EL (cell line): Measurements from ENCODE around the gene PSEN1.

Experiments used
- DNase-seq: peaks from one replicate; pipeline ENCODE4 v3.0.0-alpha.2; 2016

Gene PSEN1

DNA sequence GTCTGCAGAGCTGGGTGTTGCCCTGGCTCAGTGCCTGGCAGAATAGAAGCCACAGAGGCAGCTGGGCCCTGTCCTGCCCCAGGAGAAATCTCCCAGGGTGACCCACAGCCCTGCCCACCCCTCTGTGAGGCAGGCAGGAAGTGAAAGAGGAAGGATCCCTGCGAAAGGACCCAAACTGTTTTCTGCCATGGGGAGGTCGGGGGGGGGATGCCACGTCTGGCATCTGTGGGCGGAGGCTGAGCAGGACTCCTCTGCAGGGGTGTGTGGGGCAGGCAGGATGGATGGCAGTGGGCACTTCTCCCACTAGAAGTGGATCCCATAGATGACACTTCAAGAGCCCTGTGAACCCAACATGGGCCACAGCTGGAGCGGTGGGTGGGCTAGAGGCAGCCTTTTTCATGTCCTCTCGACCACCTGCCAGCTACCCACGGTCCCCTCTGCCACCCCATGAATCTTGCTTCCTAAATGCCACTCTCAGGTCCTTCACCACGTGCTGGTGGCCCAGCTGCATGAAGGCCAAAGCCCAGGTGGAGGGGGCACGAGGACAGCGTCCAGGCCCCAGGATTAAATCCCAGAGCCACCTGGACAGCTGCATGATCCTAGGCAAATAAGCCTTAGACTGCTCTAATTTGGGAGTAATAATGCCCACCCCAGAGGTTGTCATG lies 104.6 kb downstream of the PSEN1 start:
- no peak for DNase-seq

GRCh38 chr14:73241481-73242165 lies 105.3 kb downstream of the PSEN1 start:
- DNase-seq = no peak

GRCh38 chr14:73242357-73242901 lies 106.1 kb downstream of the PSEN1 start:
- no peak for DNase-seq

GRCh38 chr14:73243341-73243740 lies 107.0 kb downstream of the PSEN1 start:
- no peak for DNase-seq

- DNase-seq = no peak
These were observed 107.4 kb downstream of the PSEN1 start for GRCh38 chr14:73243748-73244147.

- no peak for DNase-seq
These were observed 108.4 kb downstream of the PSEN1 start for GRCh38 chr14:73244541-73245290.

DNA sequence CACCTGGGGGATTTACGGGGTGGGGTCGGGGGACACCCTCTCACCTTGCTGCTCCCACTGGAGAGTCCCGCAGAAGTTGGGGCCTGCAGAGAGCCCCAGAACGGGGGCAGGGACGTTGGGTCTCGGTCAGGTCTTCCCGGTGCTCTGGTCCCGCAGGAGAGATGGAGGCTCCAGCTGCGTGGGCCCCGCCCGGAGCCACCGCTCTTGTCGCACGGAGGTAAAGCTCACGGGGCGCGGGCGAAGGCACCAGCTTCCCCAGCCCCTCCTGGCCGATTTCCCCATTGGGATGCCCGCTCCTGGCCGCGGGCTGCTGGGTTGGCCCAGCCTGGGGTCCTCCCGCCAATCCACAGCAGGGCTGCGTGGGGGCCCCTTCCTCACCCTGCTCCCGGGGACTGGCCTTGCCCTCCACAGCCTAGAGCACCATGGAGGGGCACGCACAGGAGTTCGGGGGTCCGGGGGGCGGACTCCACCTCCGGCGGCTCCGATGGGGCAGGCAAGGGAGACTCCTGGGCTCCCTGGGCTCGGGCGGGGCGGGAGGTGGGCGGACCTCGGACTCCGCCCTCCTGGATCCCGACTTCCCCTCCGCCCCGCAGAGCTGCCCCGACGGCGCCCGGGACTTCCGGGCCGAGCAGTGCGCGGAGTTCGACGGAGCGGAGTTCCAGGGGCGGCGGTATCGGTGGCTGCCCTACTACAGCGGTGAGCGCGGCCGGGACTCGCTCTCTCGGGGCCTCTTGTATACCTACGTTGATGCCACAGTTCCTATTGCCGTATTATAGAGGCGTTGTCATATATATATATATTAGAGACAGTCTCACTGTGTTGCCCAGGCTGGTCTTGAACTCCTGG lies 109.4 kb downstream of the PSEN1 start:
- peak; percentile 68 for DNase-seq

GRCh38 chr14:73246387-73247150 lies 110.3 kb downstream of the PSEN1 start:
- no peak for DNase-seq

GRCh38 chr14:73248108-73248868 lies 112.0 kb downstream of the PSEN1 start:
- DNase-seq = peak; percentile 28

GRCh38 chr14:73249108-73249507 lies 112.8 kb downstream of the PSEN1 start:
- no peak for DNase-seq

DNA sequence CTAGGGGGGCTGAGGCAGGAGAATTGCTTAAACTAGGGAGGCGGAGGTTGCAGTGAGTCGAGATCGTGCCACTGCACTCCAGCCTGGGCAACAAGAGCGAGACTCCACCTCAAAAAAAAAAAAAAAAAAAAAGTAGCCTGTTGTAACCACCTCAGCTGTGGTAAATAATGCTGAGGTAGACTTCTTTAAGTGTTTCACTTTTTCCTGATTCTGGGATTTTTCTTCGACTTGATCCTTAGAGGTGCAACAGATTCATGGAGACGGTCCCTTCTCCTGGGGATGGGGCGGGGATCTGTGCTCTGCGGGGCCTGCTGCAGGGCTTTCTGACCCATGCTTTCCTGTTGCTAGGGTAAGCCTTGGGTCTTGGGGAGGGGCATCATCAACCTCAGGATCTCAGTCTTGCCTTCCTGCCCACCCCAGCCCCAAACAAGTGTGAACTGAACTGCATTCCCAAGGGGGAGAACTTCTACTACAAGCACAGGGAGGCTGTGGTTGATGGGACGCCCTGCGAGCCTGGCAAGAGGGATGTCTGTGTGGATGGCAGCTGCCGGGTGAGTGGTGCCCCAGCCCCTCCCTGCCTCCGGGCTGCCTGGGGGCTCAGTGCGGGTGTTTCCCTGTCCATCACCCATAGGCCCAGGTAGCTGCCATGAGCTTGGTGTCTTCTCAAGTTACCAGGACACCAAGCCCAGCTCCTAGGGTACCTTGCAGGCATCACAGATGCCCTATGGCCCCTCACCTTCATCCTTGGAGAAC lies 113.4 kb downstream of the PSEN1 start:
- DNase-seq = no peak

DNA sequence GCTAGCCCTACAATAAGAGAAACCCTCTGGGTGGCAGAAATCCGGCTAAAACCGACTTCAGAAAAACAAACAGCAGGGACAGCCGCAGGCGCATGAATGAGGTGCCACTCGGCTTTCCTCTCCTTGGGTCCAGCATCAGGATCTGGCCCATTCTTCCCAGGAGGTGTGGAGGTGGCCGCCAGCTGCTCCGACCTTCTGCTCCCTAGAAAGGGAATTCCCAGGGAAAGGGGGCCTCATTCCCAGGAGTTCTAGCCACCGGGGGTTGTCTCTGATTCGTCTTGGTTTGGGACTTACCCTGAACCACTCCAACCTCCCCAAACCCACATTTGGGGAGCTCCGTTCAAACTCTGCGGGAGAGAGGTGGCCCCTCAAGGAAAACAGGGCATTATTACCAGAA lies 114.0 kb downstream of the PSEN1 start:
- DNase-seq = no peak

- no peak for DNase-seq
These were observed 114.6 kb downstream of the PSEN1 start for GRCh38 chr14:73250781-73251500.

- no peak for DNase-seq
These were observed 115.4 kb downstream of the PSEN1 start for GRCh38 chr14:73251516-73252215.

DNA sequence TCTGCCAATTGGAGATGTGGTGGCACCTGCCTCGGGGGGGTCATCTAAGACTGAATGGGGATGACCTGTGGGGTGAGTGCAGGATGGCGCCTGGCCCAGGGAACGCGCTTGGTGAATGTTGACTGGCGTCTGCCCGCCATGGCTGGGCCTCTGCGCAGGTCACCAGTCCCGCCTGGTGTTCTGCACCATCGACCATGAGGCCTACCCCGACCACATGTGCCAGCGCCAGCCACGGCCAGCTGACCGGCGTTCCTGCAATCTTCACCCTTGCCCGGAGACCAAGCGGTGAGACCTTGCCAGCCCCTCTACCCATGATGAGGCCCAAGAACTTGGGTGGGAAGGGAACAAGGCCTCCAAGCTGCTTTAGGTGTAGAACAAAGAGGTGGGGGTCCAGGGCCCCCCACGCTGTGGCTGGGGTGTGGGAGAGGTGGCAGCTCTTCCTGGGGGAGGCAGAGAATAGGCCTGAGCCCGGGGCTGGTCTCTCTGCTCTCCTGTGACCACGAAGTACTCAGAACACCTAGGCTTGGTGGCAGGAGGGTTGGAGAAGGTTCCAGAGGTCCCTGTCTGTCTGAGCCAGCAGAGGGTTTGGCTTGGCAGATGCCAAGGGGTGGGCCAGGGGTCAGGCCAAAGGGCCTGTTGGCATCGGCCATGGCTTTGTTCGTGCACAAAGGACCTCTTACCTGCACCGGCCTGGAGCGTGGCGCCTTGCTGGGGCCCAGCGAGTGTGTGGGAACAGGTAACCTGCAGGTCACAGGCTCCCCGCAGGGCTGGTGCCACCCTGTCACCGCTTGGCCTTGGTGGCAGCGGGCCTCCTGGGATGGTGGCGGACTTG lies 116.4 kb downstream of the PSEN1 start:
- DNase-seq = no peak

- no peak for DNase-seq
These were observed 117.0 kb downstream of the PSEN1 start for GRCh38 chr14:73253323-73253610.

DNA sequence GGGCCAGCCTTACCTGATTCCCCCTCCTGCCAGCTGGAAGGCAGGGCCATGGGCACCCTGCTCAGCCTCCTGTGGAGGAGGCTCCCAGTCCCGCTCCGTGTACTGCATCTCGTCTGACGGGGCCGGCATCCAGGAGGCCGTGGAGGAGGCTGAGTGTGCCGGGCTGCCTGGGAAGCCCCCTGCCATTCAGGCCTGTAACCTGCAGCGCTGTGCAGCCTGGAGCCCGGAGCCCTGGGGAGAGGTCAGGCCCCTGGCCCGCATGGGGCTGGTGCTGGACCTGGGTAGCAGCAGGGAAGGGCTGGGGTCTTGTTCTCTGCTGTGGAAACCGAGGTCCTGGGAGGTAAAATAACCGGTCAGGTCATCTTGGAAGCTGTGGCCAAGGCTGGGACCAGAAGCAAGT lies 117.4 kb downstream of the PSEN1 start:
- DNase-seq = no peak

DNA sequence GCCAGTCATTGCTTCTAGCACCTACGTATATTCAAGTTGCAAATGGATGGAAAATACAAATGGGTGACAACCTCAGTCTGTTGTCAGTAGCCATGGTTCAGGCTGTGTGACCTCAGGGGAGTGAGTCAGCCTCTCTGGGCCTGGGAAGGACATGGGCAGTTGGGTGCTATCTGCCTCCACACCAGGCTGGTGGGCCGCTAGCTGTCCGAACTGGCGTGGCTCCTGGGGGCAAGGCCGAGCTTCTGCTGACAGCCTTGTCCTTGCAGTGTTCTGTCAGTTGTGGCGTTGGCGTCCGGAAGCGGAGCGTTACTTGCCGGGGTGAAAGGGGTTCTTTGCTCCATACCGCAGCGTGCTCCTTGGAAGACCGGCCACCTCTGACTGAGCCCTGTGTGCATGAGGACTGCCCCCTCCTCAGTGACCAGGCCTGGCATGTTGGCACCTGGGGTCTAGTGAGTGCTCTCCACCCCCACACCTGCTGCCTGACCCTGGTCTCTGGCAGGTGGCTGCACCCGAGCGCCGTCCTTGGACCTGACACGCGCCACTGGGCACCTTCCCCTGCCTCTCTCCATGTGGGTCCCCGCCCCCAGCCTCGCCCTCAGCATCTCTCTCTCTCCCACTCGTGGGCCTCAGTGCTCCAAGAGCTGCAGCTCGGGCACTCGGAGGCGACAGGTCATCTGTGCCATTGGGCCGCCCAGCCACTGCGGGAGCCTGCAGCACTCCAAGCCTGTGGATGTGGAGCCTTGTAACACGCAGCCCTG lies 118.1 kb downstream of the PSEN1 start:
- DNase-seq = no peak
